Measurements from ENCODE around the gene OPRL1.

The OPRL1 gene

GRCh38 chr20:64080013-64080812 is at the start of gene OPRL1:
Gene OPRL1, plus strand, starts transcription at chr20:64080082. Its CDS starts 12,639 bp downstream, at chr20:64092721.
- no peak for DNase-seq (ENCODE audit: low spot score)

DNA sequence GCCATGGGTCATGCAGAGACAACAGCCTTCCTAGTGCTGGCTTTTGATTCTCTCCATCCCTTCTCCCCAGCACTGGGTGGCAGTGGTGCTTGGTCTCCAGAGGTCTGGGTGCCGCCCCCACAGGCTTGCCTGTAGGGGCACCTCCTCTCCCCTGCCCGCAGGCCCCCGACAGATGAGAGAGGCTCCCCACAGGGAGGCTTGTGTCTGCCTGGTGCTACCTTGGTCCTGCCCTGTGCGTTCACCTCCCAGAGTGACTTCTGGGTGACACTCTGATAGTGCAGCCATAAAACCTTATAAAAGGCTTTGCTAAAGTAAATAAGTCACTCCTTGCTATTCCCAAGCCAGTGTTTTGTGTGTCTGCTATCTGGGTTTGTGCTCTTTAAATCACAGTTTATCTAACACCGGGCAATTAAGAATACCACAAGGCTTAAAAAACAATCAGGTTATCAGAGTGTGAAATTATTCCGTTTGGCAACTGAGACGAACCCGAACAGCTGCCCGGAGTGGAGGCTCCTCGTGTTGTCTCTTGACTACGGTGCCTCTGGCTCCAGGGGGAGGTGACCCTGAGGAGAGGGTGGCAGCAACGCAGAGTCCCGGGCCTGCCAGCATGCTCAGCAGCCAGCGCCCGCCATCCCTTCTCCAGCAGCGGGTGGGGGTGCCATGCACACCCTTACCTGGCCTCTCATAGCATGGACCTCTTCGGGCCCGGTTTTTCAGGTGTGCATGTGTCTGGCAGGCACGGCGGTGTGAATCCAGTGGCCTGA is 49.3 kb upstream of the OPRL1 start:
- no peak for DNase-seq (ENCODE audit: low spot score)

GRCh38 chr20:64031822-64032314 is 48.0 kb upstream of the OPRL1 start:
- DNase-seq (ENCODE audit: low spot score): no peak

- no peak for DNase-seq (ENCODE audit: low spot score)
Measured at GRCh38 chr20:64032706-64033624, 46.9 kb upstream of the OPRL1 start.

GRCh38 chr20:64033981-64034493 is 45.8 kb upstream of the OPRL1 start:
- DNase-seq (ENCODE audit: low spot score): no peak

GRCh38 chr20:64035066-64035932 is 44.6 kb upstream of the OPRL1 start:
- no peak for DNase-seq (ENCODE audit: low spot score)

GRCh38 chr20:64035933-64036345 is 43.9 kb upstream of the OPRL1 start, which contains the start of gene C20orf204:
Gene C20orf204, plus strand, starts transcription at chr20:64036182. Its CDS starts 142 bp downstream, at chr20:64036324.
- DNase-seq (ENCODE audit: low spot score): no peak

- no peak for DNase-seq (ENCODE audit: low spot score)
Measured at GRCh38 chr20:64036346-64037198, 43.3 kb upstream of the OPRL1 start.

GRCh38 chr20:64037199-64037497 is 42.7 kb upstream of the OPRL1 start:
- no peak for DNase-seq (ENCODE audit: low spot score)

DNA sequence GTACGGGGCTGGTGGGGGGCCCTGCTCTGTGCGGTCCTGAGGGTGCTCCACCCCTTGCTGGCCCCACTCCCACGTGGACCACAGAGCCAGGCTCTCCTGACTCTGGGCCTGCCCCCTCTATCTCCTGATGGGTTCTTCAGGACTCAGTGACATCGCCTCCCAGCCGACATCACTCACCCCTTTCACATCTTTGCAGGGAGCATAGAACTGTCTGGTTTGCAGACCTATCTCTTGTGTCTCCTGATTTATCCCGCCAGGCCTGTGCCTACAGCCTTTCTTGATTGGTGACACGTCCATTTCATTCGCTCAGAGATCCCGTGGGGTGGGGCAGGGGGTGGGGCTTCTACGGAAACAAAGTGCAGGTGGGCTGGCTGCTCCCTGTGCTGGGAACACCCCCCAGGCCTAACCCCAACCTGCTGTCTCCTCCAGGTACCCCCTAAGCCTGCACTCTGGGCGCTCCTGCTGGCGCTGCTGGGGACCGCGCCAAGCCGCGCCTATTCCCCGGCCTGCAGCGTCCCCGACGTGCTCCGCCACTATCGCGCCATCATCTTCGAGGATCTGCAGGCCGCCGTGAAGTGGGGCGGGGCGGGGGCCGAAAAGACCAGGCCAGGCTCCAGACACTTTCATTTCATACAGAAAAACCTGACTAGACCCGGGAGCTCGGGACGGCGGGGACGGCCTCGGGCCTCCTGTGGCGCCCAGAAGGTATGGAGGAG is 42.2 kb upstream of the OPRL1 start:
- no peak for DNase-seq (ENCODE audit: low spot score)

DNA sequence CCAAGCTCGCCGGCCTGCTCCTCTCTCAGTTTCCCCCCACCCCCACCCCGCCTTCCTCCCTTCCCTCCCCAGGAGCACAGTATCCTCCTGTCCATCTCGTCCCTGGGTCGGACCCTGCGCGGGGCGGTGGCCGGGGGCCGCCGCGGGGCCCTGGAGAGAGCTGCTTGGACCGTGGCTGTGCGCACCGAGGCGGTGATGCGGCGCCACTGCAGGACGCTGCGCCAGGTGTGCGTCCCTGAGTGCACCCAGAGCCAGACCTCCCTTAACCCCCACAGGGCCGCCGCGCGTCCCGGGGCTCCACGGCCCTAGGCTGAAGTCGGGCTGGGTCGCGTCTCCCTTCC is 41.7 kb upstream of the OPRL1 start:
- no peak for DNase-seq (ENCODE audit: low spot score)

GRCh38 chr20:64038565-64039292 is 41.2 kb upstream of the OPRL1 start:
- DNase-seq (ENCODE audit: low spot score): no peak

GRCh38 chr20:64039293-64040160 is 40.4 kb upstream of the OPRL1 start:
- DNase-seq (ENCODE audit: low spot score): no peak

- no peak for DNase-seq (ENCODE audit: low spot score)
Measured at GRCh38 chr20:64040231-64041039, 39.4 kb upstream of the OPRL1 start.

DNA sequence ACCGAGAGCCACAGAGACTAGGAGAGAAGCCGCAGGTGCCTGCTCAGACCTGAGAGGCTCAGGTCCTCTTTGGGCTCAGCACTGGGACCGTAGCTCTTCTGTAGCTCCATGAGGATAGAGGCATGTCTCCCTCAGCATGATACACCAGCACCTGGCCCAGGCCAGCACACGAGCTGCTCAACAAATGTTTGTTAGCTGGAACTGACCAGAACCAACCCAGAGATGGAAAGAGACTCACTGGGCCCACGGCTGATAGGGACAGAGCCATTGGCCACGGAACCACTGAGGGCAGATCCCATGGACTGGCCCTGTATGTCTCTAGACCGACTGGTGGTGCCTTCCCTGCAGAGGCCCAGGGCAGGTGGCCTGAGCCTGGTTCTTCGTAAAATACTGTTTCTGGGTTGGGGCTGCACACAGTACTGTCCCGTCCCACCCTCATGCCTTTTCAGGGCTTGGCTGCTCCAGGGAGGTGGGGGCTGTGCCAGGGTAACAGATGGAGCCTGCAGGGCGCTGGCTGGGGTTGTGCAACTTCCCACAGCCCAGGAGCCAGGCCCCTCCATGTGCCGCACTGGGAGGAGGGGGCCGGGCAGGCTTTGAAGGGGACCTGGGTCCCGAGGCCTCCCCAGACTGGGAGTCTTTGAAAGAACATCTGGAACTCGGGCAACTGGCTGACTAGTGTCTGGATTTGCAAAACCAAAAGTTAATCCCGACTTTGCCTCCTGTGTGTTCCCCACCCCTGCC is 38.7 kb upstream of the OPRL1 start:
- no peak for DNase-seq (ENCODE audit: low spot score)

- DNase-seq (ENCODE audit: low spot score): no peak
Measured at GRCh38 chr20:64041781-64042053, 38.2 kb upstream of the OPRL1 start.

Measured in pons (tissue), 1 donor.